PC-3 (cell line): ENCODE results near the gene PRDX3. TPM values are rescaled to one million over a fixed set of nuclear protein-coding genes. Genes with fewer than 3 reads are reported as not detected.

Experiments used
- ATAC-seq: fragments of 200-7000 bp; cut with Tn5 transposase; 2 replicates; pipeline ENCODE4 v1.9.1; 2020; ENCODE audit warnings: mild to moderate bottlenecking, moderate library complexity
- BruUV-seq: library from RNA; stranded (reverse); fragments of 400-500 nt; replicated peaks from 2 replicates; lab custom pipeline; 2021; lab: Mats Ljungman, UMichigan
- CTCF ChIA-PET: fragments of 300-600 bp; sonication (Branson Sonifier 250); formaldehyde crosslinking; loops from one replicate; lab custom pipeline; 2022; ENCODE audit warnings: antibody characterized with exemption; lab: Charles Lee
- POLR2A ChIA-PET: fragments of 300-600 bp; sonication (Branson Sonifier 250); formaldehyde crosslinking; loops from one replicate; lab custom pipeline; 2022; ENCODE audit warnings: antibody characterized with exemption; ENCODE audit not compliant: unreplicated experiment; lab: Charles Lee
- DNase-seq: peaks from one replicate; pipeline ENCODE4 v3.0.0-alpha.2; 2015
- H2AFZ ChIP-seq: fragments of 300-600 bp; sonication (generic); 2 replicates; pipeline ENCODE4 v1.6.0; 2016; ENCODE audit warnings: antibody characterized with exemption, low read length
- H3F3A ChIP-seq: fragments of 300-600 bp; sonication (generic); one replicate; pipeline ENCODE4 v1.6.0; 2017; ENCODE audit warnings: antibody characterized with exemption, low read length, control low read depth, mild to moderate bottlenecking; ENCODE audit not compliant: unreplicated experiment
- H3K27ac ChIP-seq: fragments of 300-600 bp; sonication (generic); 2 replicates; pipeline ENCODE4 v1.5.1; 2016; ENCODE audit warnings: mild to moderate bottlenecking, low read length
- H3K27me3 ChIP-seq: fragments of 300-600 bp; sonication (generic); 2 replicates; pipeline ENCODE4 v1.6.1; 2016; ENCODE audit warnings: low read length, mixed read lengths
- H3K36me3 ChIP-seq: fragments of 300-600 bp; sonication (generic); 2 replicates; pipeline ENCODE4 v1.6.1; 2016; ENCODE audit warnings: low read depth, mixed run types, low read length, mixed read lengths
- H3K4me1 ChIP-seq: fragments of 300-600 bp; sonication (generic); 2 replicates; pipeline ENCODE4 v1.5.1; 2016; ENCODE audit warnings: low read length; ENCODE audit not compliant: insufficient read depth
- H3K4me2 ChIP-seq: fragments of 300-600 bp; sonication (generic); 2 replicates; pipeline ENCODE4 v1.6.0; 2016; ENCODE audit warnings: low read length
- H3K4me3 ChIP-seq: fragments of 300-600 bp; sonication (generic); 2 replicates; pipeline ENCODE4 v1.5.1; 2016; ENCODE audit warnings: mild to moderate bottlenecking, low read length, mixed read lengths
- H3K79me2 ChIP-seq: fragments of 300-600 bp; sonication (generic); 2 replicates; pipeline ENCODE4 v1.6.1; 2017; ENCODE audit warnings: low read length, mixed read lengths
- H3K9ac ChIP-seq: fragments of 300-600 bp; sonication (generic); 2 replicates; pipeline ENCODE4 v1.6.0; 2016; ENCODE audit warnings: mild to moderate bottlenecking, low read length
- H3K9me2 ChIP-seq: fragments of 300-600 bp; sonication (generic); replicated peaks from 2 replicates; pipeline ENCODE4 v1.6.1; 2016; ENCODE audit warnings: mixed run types, low read length, mixed read lengths
- H3K9me3 ChIP-seq: fragments of 300-600 bp; sonication (generic); 2 replicates; pipeline ENCODE4 v1.6.1; 2016; ENCODE audit warnings: low read length, mixed read lengths
- H4K20me1 ChIP-seq: fragments of 300-600 bp; sonication (generic); 2 replicates; pipeline ENCODE4 v1.6.1; 2016; ENCODE audit warnings: low read length, mixed read lengths
- EZH2 ChIP-seq: fragments of 300-600 bp; sonication (generic); IDR thresholded peaks from one replicate; pipeline ENCODE4 v1.6.1; 2017; ENCODE audit warnings: antibody characterized with exemption, mild to moderate bottlenecking, low read length; ENCODE audit not compliant: unreplicated experiment
- EZH2phosphoT487 ChIP-seq: fragments of 300-600 bp; sonication (generic); IDR thresholded peaks from 2 replicates; pipeline ENCODE4 v1.6.1; 2018; ENCODE audit warnings: mild to moderate bottlenecking, antibody characterized with exemption, low read length, borderline replicate concordance
- intact Hi-C: fragments of 100-400 bp; cut with micrococcal nuclease; formaldehyde crosslinking; loops from 2 replicates; pipeline ENCODE4 v1.9.0; 2023
- total RNA-seq: library from RNA; depleted of rRNA; stranded (reverse); fragments of >200 nt; gene quantifications from 2 replicates; pipeline ENCODE4 v1.2.3, GENCODE V29; 2014
- TF ChIP-seq, protein P1 (sequence below): fragments of 300-600 bp; sonication (generic); conservative IDR thresholded peaks from 2 replicates; pipeline ENCODE4 v1.5.1; 2017; ENCODE audit warnings: antibody characterized with exemption, low read depth, mild to moderate bottlenecking, low read length

Gene PRDX3
- total RNA-seq, 1 experiment from 2014 or later: 153 TPM

GRCh38 chr10:119133949-119134348 is 44.7 kb downstream of the PRDX3 start:
- Histone ChIP-seq H3K9ac (no peak overlapping the region), H4K20me1 (no peaks in the 10 kb centered on the region), H3K4me1 (no peaks in the 10 kb centered on the region), H3K4me2 (no peak overlapping the region), H3K27ac (no peak overlapping the region), H3K79me2 (no peaks in the 10 kb centered on the region), H3K4me3 (no peak overlapping the region), H3F3A (no peaks in the 10 kb centered on the region), H2AFZ (no peak overlapping the region), H3K27me3 (no peaks in the 10 kb centered on the region), H3K9me3 (no peaks in the 10 kb centered on the region), H3K9me2 (no peaks in the 10 kb centered on the region), H3K36me3 (peaks cover 3% of the 10 kb centered on the region; the same call in 1 of the 2 replicates)
- no TSS peak for BruUV-seq
- intact Hi-C loops: no loop called here
- ATAC-seq (no peak), DNase-seq (no peak)
- ChIA-PET CTCF (no interaction called here), POLR2A (no interaction called here)
- no peak for TF ChIP-seq EZH2phosphoT487

- H3K4me3 ChIP-seq: no peak overlapping the region
- H3K9ac ChIP-seq: no peak overlapping the region
- no peaks in the 10 kb centered on the region for H3F3A ChIP-seq
- H3K27ac ChIP-seq: no peak overlapping the region
- no peak overlapping the region for H2AFZ ChIP-seq
- intact Hi-C loops: no loop called here
- no peak for DNase-seq
- ChIA-PET POLR2A (no interaction called here), CTCF (no interaction called here)
- no peaks in the 10 kb centered on the region for H3K4me1 ChIP-seq
- TF ChIP-seq, protein P1, sequence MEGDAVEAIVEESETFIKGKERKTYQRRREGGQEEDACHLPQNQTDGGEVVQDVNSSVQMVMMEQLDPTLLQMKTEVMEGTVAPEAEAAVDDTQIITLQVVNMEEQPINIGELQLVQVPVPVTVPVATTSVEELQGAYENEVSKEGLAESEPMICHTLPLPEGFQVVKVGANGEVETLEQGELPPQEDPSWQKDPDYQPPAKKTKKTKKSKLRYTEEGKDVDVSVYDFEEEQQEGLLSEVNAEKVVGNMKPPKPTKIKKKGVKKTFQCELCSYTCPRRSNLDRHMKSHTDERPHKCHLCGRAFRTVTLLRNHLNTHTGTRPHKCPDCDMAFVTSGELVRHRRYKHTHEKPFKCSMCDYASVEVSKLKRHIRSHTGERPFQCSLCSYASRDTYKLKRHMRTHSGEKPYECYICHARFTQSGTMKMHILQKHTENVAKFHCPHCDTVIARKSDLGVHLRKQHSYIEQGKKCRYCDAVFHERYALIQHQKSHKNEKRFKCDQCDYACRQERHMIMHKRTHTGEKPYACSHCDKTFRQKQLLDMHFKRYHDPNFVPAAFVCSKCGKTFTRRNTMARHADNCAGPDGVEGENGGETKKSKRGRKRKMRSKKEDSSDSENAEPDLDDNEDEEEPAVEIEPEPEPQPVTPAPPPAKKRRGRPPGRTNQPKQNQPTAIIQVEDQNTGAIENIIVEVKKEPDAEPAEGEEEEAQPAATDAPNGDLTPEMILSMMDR: no peak
- TF ChIP-seq EZH2phosphoT487: no peak
- TF ChIP-seq EZH2: no peak
- no peaks in the 10 kb centered on the region for H3K27me3 ChIP-seq
- no peaks in the 10 kb centered on the region for H3K9me2 ChIP-seq
- H3K79me2 ChIP-seq: no peaks in the 10 kb centered on the region
- no peak for ATAC-seq
- BruUV-seq: no TSS peak
- peaks cover 3% of the 10 kb centered on the region; the same call in 1 of the 2 replicates for H3K36me3 ChIP-seq
- H4K20me1 ChIP-seq: no peaks in the 10 kb centered on the region
- H3K4me2 ChIP-seq: no peak overlapping the region
- no peaks in the 10 kb centered on the region for H3K9me3 ChIP-seq
Observed at GRCh38 chr10:119132521-119133345, 45.9 kb downstream of the PRDX3 start.

- H3K36me3 ChIP-seq: peaks cover 3% of the 10 kb centered on the region; the same call in 1 of the 2 replicates
- no TSS peak for BruUV-seq
- no peaks in the 10 kb centered on the region for H3K9me2 ChIP-seq
- POLR2A ChIA-PET: no interaction called here
- TF ChIP-seq, protein P1: no peak
- no peak for TF ChIP-seq EZH2phosphoT487
- TF ChIP-seq EZH2: no peak
- H3F3A ChIP-seq: no peaks in the 10 kb centered on the region
- H3K9me3 ChIP-seq: no peaks in the 10 kb centered on the region
- H2AFZ ChIP-seq: no peak overlapping the region
- no peak overlapping the region for H3K27ac ChIP-seq
- no peak overlapping the region for H3K4me2 ChIP-seq
- no peak overlapping the region for H3K4me3 ChIP-seq
- no peaks in the 10 kb centered on the region for H4K20me1 ChIP-seq
- H3K4me1 ChIP-seq: no peaks in the 10 kb centered on the region
- CTCF ChIA-PET: no interaction called here
- ATAC-seq (no peak), DNase-seq (no peak)
- intact Hi-C loops: no loop called here
- no peaks in the 10 kb centered on the region for H3K79me2 ChIP-seq
- no peak overlapping the region for H3K9ac ChIP-seq
- no peaks in the 10 kb centered on the region for H3K27me3 ChIP-seq
Observed at GRCh38 chr10:119131512-119132240, 46.9 kb downstream of the PRDX3 start.
